H9 (cell line): ENCODE data around the gene NPFFR2. TPM values are rescaled to one million over a fixed set of nuclear protein-coding genes. Genes with fewer than 3 reads are reported as not detected.

Source experiments
- DNase-seq: peaks from one replicate; pipeline ENCODE4 v3.0.0-alpha.2; 2017
- H2AFZ ChIP-seq: one replicate; pipeline ENCODE4 v1.6.1; 2013; ENCODE audit warnings: mild to moderate bottlenecking, low read length, control low read depth, moderate library complexity
- H2AK5ac ChIP-seq: 2 replicates; pipeline ENCODE4 v1.6.1; 2013; ENCODE audit warnings: low read length, control low read depth, mixed read lengths; ENCODE audit not compliant: insufficient read length
- H2BK120ac ChIP-seq: one replicate; pipeline ENCODE4 v1.6.1; 2013; ENCODE audit warnings: low read depth, mild to moderate bottlenecking, low read length, control low read depth, inconsistent platforms; ENCODE audit not compliant: poor library complexity, severe bottlenecking
- H2BK12ac ChIP-seq: 2 replicates; pipeline ENCODE4 v1.6.1; 2013; ENCODE audit warnings: low read length, control low read depth, mixed read lengths, low read depth; ENCODE audit not compliant: insufficient read length
- H2BK15ac ChIP-seq: 2 replicates; pipeline ENCODE4 v1.6.1; 2013; ENCODE audit warnings: low read depth, low read length, control low read depth
- H2BK20ac ChIP-seq: one replicate; pipeline ENCODE4 v1.6.1; 2013; ENCODE audit warnings: low read depth, mild to moderate bottlenecking, low read length, control low read depth, inconsistent platforms; ENCODE audit not compliant: poor library complexity, severe bottlenecking
- H2BK5ac ChIP-seq: 2 replicates; pipeline ENCODE4 v1.6.1; 2013; ENCODE audit warnings: low read length, control low read depth, mixed read lengths; ENCODE audit not compliant: insufficient read length
- H3K14ac ChIP-seq: 2 replicates; pipeline ENCODE4 v1.6.1; 2013; ENCODE audit warnings: low read length, control low read depth; ENCODE audit not compliant: insufficient read depth
- H3K18ac ChIP-seq: 2 replicates; pipeline ENCODE4 v1.6.1; 2013; ENCODE audit warnings: low read depth, mild to moderate bottlenecking, mixed read lengths, low read length, control low read depth; ENCODE audit not compliant: insufficient read length
- H3K23ac ChIP-seq: 2 replicates; pipeline ENCODE4 v1.6.1; 2013; ENCODE audit warnings: low read length, control low read depth, mixed read lengths, low read depth; ENCODE audit not compliant: insufficient read length
- H3K23me2 ChIP-seq: 2 replicates; pipeline ENCODE4 v1.6.1; 2013; ENCODE audit warnings: low read depth, mild to moderate bottlenecking, mixed read lengths, low read length, control low read depth; ENCODE audit not compliant: insufficient read length, poor library complexity, severe bottlenecking
- H3K27ac ChIP-seq: 2 replicates; pipeline ENCODE4 v1.5.1; 2013; ENCODE audit warnings: low read length, control low read depth, mixed read lengths, low read depth; ENCODE audit not compliant: insufficient read length
- H3K27me3 ChIP-seq: 2 replicates; pipeline ENCODE4 v1.6.1; 2013; ENCODE audit warnings: low read length, control low read depth, inconsistent platforms; ENCODE audit not compliant: insufficient read depth
- H3K4ac ChIP-seq: 2 replicates; pipeline ENCODE4 v1.6.1; 2013; ENCODE audit warnings: low read depth, mild to moderate bottlenecking, control low read depth, inconsistent platforms, low read length, moderate library complexity
- H3K4me1 ChIP-seq: 2 replicates; pipeline ENCODE4 v1.6.1; 2013; ENCODE audit warnings: low read length, control low read depth, inconsistent platforms; ENCODE audit not compliant: insufficient read depth
- H3K4me2 ChIP-seq: 2 replicates; pipeline ENCODE4 v1.6.1; 2013; ENCODE audit warnings: low read length, control low read depth, mixed read lengths; ENCODE audit not compliant: insufficient read length, insufficient read depth
- H3K56ac ChIP-seq: 2 replicates; pipeline ENCODE4 v1.6.1; 2013; ENCODE audit warnings: low read depth, mild to moderate bottlenecking, mixed read lengths, low read length, control low read depth; ENCODE audit not compliant: insufficient read length
- H3K79me1 ChIP-seq: 2 replicates; pipeline ENCODE4 v1.6.1; 2013; ENCODE audit warnings: low read depth, mild to moderate bottlenecking, moderate library complexity, low read length, control low read depth, inconsistent platforms; ENCODE audit not compliant: insufficient read depth, poor library complexity, severe bottlenecking
- H3K79me2 ChIP-seq: 2 replicates; pipeline ENCODE4 v1.6.1; 2013; ENCODE audit warnings: low read length, control low read depth, inconsistent platforms; ENCODE audit not compliant: insufficient read depth
- H3K9ac ChIP-seq: 2 replicates; pipeline ENCODE4 v1.6.1; 2013; ENCODE audit warnings: low read length, control low read depth, mixed read lengths; ENCODE audit not compliant: insufficient read length; ENCODE audit errors: extremely low read depth
- H3K9me3 ChIP-seq: one replicate; pipeline ENCODE4 v1.6.1; 2013; ENCODE audit warnings: low read depth, low read length, inconsistent platforms; ENCODE audit not compliant: control insufficient read depth
- H3T11ph ChIP-seq: one replicate; pipeline ENCODE4 v1.6.1; 2013; ENCODE audit warnings: mild to moderate bottlenecking, low read length, control low read depth, inconsistent platforms
- H4K20me1 ChIP-seq: one replicate; pipeline ENCODE4 v1.6.1; 2013; ENCODE audit not compliant: control insufficient read depth, insufficient read length, insufficient read depth
- H4K5ac ChIP-seq: 2 replicates; pipeline ENCODE4 v1.6.1; 2013; ENCODE audit warnings: low read depth, mild to moderate bottlenecking, mixed read lengths, low read length, control low read depth; ENCODE audit not compliant: insufficient read length
- H4K8ac ChIP-seq: replicated peaks from 2 replicates; pipeline ENCODE4 v1.6.1; 2013; ENCODE audit warnings: low read length, control low read depth, mixed read lengths, low read depth; ENCODE audit not compliant: insufficient read length
- H4K91ac ChIP-seq: 2 replicates; pipeline ENCODE4 v1.6.1; 2013; ENCODE audit warnings: low read depth, mild to moderate bottlenecking, moderate library complexity, mixed read lengths, low read length, control low read depth; ENCODE audit not compliant: insufficient read length
- H3K27ac Mint-ChIP-seq, 3 experiments: 2 replicates in 2 of 3; 3 replicates in 1 of 3; pipeline ENCODE4 v1.8.0; 2020 to 2021; ENCODE audit warnings: mixed read lengths in 3 of 3, mild to moderate bottlenecking in 1 of 3, moderate library complexity in 1 of 3
- H3K27me3 Mint-ChIP-seq: 2 replicates; pipeline ENCODE4 v1.8.0; 2021; ENCODE audit warnings: low read depth, mild to moderate bottlenecking, moderate library complexity, mixed read lengths
- H3K36me3 Mint-ChIP-seq, 3 experiments: 2 replicates in 2 of 3; 3 replicates in 1 of 3; pipeline ENCODE4 v1.8.0; 2020 to 2021; ENCODE audit warnings: low read depth in 3 of 3, mixed read lengths in 3 of 3; ENCODE audit not compliant: insufficient read depth in 1 of 3
- H3K4me1 Mint-ChIP-seq, 2 experiments: 2 replicates each; pipeline ENCODE4 v1.8.0; 2020; ENCODE audit warnings: mixed read lengths in 2 of 2
- H3K4me3 Mint-ChIP-seq, 2 experiments: 2 replicates in 1 of 2; 3 replicates in 1 of 2; pipeline ENCODE4 v1.8.0; 2020 to 2021; ENCODE audit warnings: mild to moderate bottlenecking in 2 of 2, mixed read lengths in 2 of 2, moderate library complexity in 1 of 2
- H3K9me3 Mint-ChIP-seq, 2 experiments: 2 replicates in 1 of 2; 3 replicates in 1 of 2; pipeline ENCODE4 v1.8.0; 2020; ENCODE audit warnings: mild to moderate bottlenecking in 2 of 2, mixed read lengths in 2 of 2, moderate library complexity in 1 of 2
- WGBS: extraction: QIAGEN DNeasy Blood & Tissue Kit; methylation state at CpG from one replicate; pipeline ENCODE4 v1.1.7; 2013; ENCODE audit warnings: missing lambda C conversion rate, low lambda C conversion rate, mixed read lengths; ENCODE audit not compliant: insufficient read length; ENCODE audit errors: extremely low coverage; 5-methylcytosine and 5-hydroxymethylcytosine counted together
- total RNA-seq: library from RNA; stranded (reverse); gene quantifications from 2 replicates; pipeline ENCODE4 v1.2.1, GENCODE V29; 2021
- TF ChIP-seq, protein P1 (sequence below): fragments of 200-600 bp; sonication (generic); conservative IDR thresholded peaks from 3 replicates; pipeline ENCODE4 v1.8.0; 2021; ENCODE audit warnings: antibody characterized with exemption, mild to moderate bottlenecking

Gene NPFFR2
- total RNA-seq, 1 experiment from 2014 or later: 7.3 TPM

DNA sequence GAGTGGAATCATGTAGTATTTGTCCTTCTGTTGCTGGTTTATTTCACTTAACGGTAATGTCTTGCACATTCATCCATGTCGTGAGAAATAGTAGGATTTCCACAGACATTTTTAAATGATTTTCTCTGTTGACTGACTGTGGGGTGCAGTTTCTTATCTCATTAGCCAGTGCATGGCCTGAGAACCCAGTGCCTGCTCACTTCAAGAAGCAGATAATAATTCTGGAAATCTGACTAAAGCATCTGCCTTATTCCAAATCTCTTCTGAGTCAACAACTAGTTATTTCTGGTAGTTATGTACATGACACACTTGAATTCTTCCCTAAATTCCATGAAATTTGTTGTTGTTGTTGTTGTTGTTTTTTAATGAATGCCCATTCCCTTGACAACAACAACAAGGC is 77.6 kb downstream of the NPFFR2 start:
- H3K27ac Mint-ChIP-seq: peak overlapping the region in 1 of 3 experiments; percentile 1; a peak in 1 of 7 replicates
- DNase-seq: no peak

More for the DNA sequence above, 77.6 kb downstream of the NPFFR2 start:
- Histone ChIP-seq H2AK5ac (no peak overlapping the region), H4K91ac (no peak overlapping the region), H3K23ac (no peak overlapping the region), H3K4ac (no peak overlapping the region), H2BK120ac (no peak overlapping the region), H3K79me1 (no peaks in the 10 kb centered on the region), H3K27ac (no peak overlapping the region), H4K20me1 (no peaks in the 10 kb centered on the region), H3K18ac (no peak overlapping the region), H3T11ph (no peak overlapping the region), H3K14ac (no peak overlapping the region), H3K79me2 (no peaks in the 10 kb centered on the region; the same call in 1 of the 2 replicates), H3K9me3 (no peaks in the 10 kb centered on the region), H4K5ac (no peak overlapping the region), H3K56ac (no peak overlapping the region), H2BK20ac (no peak overlapping the region), H3K9ac (no peak overlapping the region), H2BK5ac (no peak overlapping the region), H2BK12ac (no peak overlapping the region), H3K4me1 (no peaks in the 10 kb centered on the region), H2BK15ac (no peak overlapping the region), H3K27me3 (no peaks in the 10 kb centered on the region), H2AFZ (no peak overlapping the region), H3K4me2 (no peak overlapping the region), H3K23me2 (no peaks in the 10 kb centered on the region), H4K8ac (no peak overlapping the region)
- H3K4me3 Mint-ChIP-seq: no peak overlapping the region
- TF ChIP-seq, protein P1, sequence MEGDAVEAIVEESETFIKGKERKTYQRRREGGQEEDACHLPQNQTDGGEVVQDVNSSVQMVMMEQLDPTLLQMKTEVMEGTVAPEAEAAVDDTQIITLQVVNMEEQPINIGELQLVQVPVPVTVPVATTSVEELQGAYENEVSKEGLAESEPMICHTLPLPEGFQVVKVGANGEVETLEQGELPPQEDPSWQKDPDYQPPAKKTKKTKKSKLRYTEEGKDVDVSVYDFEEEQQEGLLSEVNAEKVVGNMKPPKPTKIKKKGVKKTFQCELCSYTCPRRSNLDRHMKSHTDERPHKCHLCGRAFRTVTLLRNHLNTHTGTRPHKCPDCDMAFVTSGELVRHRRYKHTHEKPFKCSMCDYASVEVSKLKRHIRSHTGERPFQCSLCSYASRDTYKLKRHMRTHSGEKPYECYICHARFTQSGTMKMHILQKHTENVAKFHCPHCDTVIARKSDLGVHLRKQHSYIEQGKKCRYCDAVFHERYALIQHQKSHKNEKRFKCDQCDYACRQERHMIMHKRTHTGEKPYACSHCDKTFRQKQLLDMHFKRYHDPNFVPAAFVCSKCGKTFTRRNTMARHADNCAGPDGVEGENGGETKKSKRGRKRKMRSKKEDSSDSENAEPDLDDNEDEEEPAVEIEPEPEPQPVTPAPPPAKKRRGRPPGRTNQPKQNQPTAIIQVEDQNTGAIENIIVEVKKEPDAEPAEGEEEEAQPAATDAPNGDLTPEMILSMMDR: no peak
- H3K27me3 Mint-ChIP-seq: no peaks in the 10 kb centered on the region
- no CpG with 5 or more reads among the region's 2 CpGs for WGBS
- no peaks in the 10 kb centered on the region for H3K9me3 Mint-ChIP-seq
- no peaks in the 10 kb centered on the region for H3K36me3 Mint-ChIP-seq
- no peaks in the 10 kb centered on the region for H3K4me1 Mint-ChIP-seq
